Measurements from ENCODE around the gene MGP. TPM values are rescaled to one million over a fixed set of nuclear protein-coding genes. Genes with fewer than 3 reads are reported as not detected.

The MGP gene
- total and polyA plus RNA-seq, 2 of the 13 experiments (the other 11 are each of a cell fraction or from before 2014, with no cell fraction given), result not detected

GRCh38 chr12:14883686-14884085, 2.0 kb downstream of the MGP start (continued):
- TF ChIP-seq, protein P1, sequence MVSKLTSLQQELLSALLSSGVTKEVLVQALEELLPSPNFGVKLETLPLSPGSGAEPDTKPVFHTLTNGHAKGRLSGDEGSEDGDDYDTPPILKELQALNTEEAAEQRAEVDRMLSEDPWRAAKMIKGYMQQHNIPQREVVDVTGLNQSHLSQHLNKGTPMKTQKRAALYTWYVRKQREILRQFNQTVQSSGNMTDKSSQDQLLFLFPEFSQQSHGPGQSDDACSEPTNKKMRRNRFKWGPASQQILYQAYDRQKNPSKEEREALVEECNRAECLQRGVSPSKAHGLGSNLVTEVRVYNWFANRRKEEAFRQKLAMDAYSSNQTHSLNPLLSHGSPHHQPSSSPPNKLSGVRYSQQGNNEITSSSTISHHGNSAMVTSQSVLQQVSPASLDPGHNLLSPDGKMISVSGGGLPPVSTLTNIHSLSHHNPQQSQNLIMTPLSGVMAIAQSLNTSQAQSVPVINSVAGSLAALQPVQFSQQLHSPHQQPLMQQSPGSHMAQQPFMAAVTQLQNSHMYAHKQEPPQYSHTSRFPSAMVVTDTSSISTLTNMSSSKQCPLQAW (CRISPR knock-in tag; IDR thresholded peaks at IDR 0.05), result no peak
- no peak for TF ChIP-seq MED1 (CRISPR knock-in tag; IDR thresholded peaks at IDR 0.05)
- TF ChIP-seq GLI4 (CRISPR knock-in tag; IDR thresholded peaks at IDR 0.05; ENCODE audit: borderline replicate concordance), result no peak
- no peak for TF ChIP-seq ZSCAN9 (CRISPR knock-in tag; IDR thresholded peaks at IDR 0.05; ENCODE audit: borderline replicate concordance)

GRCh38 chr12:14880890-14881453, 4.7 kb downstream of the MGP start:
- Histone ChIP-seq H3K9me3 (ENCODE audit: low read length) (no peaks in the 10 kb centered on the region), H3K4me1 (ENCODE audit: insufficient read depth, low read length) (no peaks in the 10 kb centered on the region), H2AFZ (ENCODE audit: low read length) (no peak overlapping the region), H3K4me2 (ENCODE audit: low read depth, low read length) (no peak overlapping the region), H3K9ac (ENCODE audit: insufficient read depth, low read depth, low read length) (no peak overlapping the region), H3K36me3 (replicated peaks in 1 of 2; ENCODE audit: control insufficient read depth in 1 of 2, insufficient read depth in 2 of 2, low read length in 2 of 2) (no peaks in the 10 kb centered on the region), H3K27ac (ENCODE audit: extremely low read length, insufficient read depth, low read length) (no peak overlapping the region), H3K4me3 (replicated peaks in 1 of 3; ENCODE audit: insufficient read depth in 1 of 3, low read depth in 2 of 3, low read length in 3 of 3) (no peak overlapping the region), H3K79me2 (ENCODE audit: insufficient read depth, low read length) (no peaks in the 10 kb centered on the region), H4K20me1 (ENCODE audit: insufficient read depth, low read length) (no peaks in the 10 kb centered on the region), H3K27me3 (ENCODE audit: control insufficient read depth in 1 of 2, insufficient read depth in 2 of 2, low read length in 2 of 2) (no peaks in the 10 kb centered on the region)
- TF ChIP-seq MEF2D (CRISPR knock-in tag; IDR thresholded peaks at IDR 0.05) (no peak), ZNF614 (CRISPR knock-in tag; IDR thresholded peaks at IDR 0.05; ENCODE audit: borderline replicate concordance) (no peak), TFDP1 (CRISPR knock-in tag; IDR thresholded peaks at IDR 0.05; ENCODE audit: borderline replicate concordance) (no peak), ZEB1 (IDR thresholded peaks at IDR 0.05; ENCODE audit: insufficient replicate concordance, low read depth) (no peak), FOXK2 (IDR thresholded peaks at IDR 0.05) (no peak), ZNF580 (CRISPR knock-in tag; IDR thresholded peaks at IDR 0.05; ENCODE audit: borderline replicate concordance, low read depth) (no peak), NFKB2 (CRISPR knock-in tag; IDR thresholded peaks at IDR 0.05; ENCODE audit: borderline replicate concordance) (no peak), SRSF9 (IDR thresholded peaks at IDR 0.05; ENCODE audit: borderline replicate concordance, insufficient read depth, low read depth, low read length, poor library complexity, severe bottlenecking) (no peak)
- TF ChIP-seq, protein P2, sequence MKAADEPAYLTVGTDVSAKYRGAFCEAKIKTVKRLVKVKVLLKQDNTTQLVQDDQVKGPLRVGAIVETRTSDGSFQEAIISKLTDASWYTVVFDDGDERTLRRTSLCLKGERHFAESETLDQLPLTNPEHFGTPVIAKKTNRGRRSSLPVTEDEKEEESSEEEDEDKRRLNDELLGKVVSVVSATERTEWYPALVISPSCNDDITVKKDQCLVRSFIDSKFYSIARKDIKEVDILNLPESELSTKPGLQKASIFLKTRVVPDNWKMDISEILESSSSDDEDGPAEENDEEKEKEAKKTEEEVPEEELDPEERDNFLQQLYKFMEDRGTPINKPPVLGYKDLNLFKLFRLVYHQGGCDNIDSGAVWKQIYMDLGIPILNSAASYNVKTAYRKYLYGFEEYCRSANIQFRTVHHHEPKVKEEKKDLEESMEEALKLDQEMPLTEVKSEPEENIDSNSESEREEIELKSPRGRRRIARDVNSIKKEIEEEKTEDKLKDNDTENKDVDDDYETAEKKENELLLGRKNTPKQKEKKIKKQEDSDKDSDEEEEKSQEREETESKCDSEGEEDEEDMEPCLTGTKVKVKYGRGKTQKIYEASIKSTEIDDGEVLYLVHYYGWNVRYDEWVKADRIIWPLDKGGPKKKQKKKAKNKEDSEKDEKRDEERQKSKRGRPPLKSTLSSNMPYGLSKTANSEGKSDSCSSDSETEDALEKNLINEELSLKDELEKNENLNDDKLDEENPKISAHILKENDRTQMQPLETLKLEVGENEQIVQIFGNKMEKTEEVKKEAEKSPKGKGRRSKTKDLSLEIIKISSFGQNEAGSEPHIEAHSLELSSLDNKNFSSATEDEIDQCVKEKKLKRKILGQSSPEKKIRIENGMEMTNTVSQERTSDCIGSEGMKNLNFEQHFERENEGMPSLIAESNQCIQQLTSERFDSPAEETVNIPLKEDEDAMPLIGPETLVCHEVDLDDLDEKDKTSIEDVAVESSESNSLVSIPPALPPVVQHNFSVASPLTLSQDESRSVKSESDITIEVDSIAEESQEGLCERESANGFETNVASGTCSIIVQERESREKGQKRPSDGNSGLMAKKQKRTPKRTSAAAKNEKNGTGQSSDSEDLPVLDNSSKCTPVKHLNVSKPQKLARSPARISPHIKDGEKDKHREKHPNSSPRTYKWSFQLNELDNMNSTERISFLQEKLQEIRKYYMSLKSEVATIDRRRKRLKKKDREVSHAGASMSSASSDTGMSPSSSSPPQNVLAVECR (CRISPR knock-in tag; IDR thresholded peaks at IDR 0.05; ENCODE audit: borderline replicate concordance), result no peak
- ATAC-seq (no peak), FAIRE-seq (no peak), DNase-seq (ENCODE audit: low spot score) (no peak)
- no TSS peak for BruUV-seq (replicated peaks)
- ChIA-PET CTCF (ENCODE audit: low intra/inter-chr PET ratio, low total read pairs) (no interaction called here), POLR2A (no interaction called here)
- WGBS (ENCODE audit: low lambda C conversion rate), result 20% methylated on average over 6 of the region's 6 CpGs
- intact Hi-C loops (cut with micrococcal nuclease; ENCODE audit: unreplicated experiment) (no loop called here), in situ Hi-C loops (cut with HindIII; ENCODE audit: extremely low pct_ligation_motif_present, low pct_unique_long_range_greater_than_20kb) (no loop called here)
